Thyroid gland (tissue), 4 donors: ENCODE measurements around the gene LSS.

Source experiments
- CTCF ChIP-seq, 6 experiments: fragments of 200-600 bp in 3 of 6; fragments of 450-650 bp in 3 of 6; sonication (generic) in 3 of 6; IDR thresholded peaks; one replicate each; pipeline ENCODE4 v1.5.1; 2016 to 2019; ENCODE audit warnings: antibody characterized with exemption in 6 of 6, mild to moderate bottlenecking in 2 of 6, inconsistent platforms in 1 of 6, moderate library complexity in 1 of 6
- POLR2A ChIP-seq, 2 donors: fragments of 450-650 bp; IDR thresholded peaks; one replicate each; pipeline ENCODE4 v1.6.1; 2017; ENCODE audit warnings: antibody characterized with exemption in 2 of 2, mild to moderate bottlenecking in 2 of 2, moderate library complexity in 1 of 2

GRCh38 chr21:46180079-46180722 lies 48.4 kb downstream of the LSS start:
- TF ChIP-seq POLR2A (IDR thresholded peaks at IDR 0.05): no peak
- TF ChIP-seq CTCF (IDR thresholded peaks at IDR 0.05): no peak
